Stimulated activated CD4-positive, alpha-beta T cell treated with anti-CD3 and anti-CD28 coated beads, Interleukin-15, amount 100 ng/mL, for 24 hours (primary cell): ENCODE measurements around the gene FUT9.
"Not testable (repeated sequence)": the region's sequence is repeated elsewhere in the genome, so short reads cannot be mapped to it uniquely, and the experiment has no call there.

Experiments used
- DNase-seq: peaks from one replicate; pipeline ENCODE4 v3.0.0-alpha.2; 2020

The FUT9 gene

GRCh38 chr6:96194675-96195074 lies 178.9 kb downstream of the FUT9 start:
- DNase-seq = no peak

DNA sequence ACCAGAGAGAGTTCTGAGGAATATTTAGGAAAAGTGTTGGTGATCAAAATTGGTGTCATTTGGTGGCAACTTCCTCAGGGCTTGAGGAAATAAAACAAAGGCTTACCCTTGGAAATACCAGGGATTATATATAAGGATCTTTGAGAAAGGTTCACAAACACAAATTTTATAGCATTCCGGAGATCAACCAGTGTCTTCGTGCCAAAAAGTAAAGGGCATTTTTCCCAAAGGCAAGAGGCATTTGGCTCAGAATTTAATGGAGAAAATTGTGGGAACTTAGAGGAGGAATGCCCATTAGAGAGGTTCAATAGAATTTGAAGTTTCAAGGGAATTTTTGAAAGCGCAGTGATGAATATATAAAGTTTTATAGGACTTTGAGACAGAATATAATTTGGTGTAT lies 179.5 kb downstream of the FUT9 start:
- no peak for DNase-seq

DNA sequence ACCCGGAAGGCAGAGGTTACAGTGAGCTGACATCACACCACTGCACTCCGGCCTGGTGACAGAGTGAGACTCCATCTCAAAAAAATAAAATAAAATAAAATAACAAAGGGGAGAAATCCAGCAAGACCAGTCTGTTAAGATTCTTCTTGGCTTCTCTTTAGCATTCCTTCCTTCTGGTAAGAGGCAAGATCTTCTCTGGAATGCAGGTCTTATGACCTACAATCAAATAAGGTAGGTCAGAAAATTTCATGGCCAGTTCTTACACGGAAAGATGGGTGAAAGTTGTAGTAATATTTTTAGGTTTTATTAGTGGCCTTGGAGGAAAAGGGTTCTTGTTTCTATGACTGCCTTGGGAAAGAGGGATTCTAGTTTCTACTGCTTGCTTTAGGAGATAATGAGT lies 180.9 kb downstream of the FUT9 start:
- no peak for DNase-seq

GRCh38 chr6:96197241-96197640 lies 181.5 kb downstream of the FUT9 start:
- DNase-seq = no peak

GRCh38 chr6:96202571-96202970 lies 186.8 kb downstream of the FUT9 start:
- no peak for DNase-seq

- DNase-seq = no peak
These were observed 195.6 kb downstream of the FUT9 start for GRCh38 chr6:96211341-96211740.

DNA sequence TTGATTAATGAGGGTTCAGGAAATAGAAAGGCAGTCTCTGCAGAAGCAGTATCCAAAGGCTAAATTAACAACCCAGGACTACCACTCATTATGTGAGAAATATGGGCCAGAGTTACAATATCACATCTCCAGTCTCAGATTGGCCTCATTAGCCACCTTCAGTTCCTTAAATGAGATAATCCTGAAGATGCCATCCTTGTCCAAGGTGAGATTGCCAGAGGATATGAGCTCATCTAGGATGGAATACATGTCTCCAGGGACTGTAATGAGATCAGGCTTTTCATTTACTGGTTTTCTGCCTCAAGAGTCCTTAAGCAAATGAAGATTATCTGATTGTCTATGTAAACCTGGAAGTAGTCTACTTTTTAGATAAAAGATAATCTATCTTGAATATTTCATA lies 196.3 kb downstream of the FUT9 start:
- no peak for DNase-seq

DNA sequence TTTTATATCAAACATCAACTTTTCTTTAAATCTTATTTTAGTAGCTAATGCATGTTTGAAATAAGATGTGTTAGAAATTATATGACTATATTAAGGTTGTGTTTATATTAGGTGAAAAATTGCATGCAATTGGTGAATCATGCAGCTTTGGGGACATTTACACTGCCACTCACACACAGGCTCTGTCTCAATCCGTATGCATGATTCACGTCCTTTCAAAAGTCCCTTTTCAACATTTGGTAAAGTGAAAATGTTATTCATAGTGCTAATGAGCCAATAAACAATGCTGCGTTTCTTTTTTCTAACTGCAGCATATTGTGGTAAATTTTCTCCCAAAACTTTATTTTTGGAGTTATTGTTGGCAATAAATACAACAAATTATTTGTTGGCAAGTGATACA lies 198.0 kb downstream of the FUT9 start:
- no peak for DNase-seq

DNA sequence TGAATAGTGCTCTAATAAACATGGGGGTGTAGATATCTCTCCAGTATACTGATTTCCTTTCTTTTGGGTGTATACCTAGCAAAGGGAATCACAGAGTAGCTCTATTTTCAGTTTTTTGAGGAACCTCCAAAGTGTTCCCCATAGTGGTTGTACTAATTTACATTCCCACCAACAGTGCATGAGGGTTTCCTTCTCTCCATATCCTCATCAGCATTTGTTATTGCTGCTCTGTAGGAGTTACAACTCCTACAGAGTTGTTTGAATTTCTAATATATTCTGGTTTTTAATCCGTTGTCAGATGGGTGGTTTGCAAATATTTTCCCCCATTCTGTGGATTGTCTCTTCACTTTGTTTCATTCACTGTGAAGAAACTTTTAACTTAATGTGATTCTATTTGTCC lies 207.9 kb downstream of the FUT9 start:
- DNase-seq = no peak

DNA sequence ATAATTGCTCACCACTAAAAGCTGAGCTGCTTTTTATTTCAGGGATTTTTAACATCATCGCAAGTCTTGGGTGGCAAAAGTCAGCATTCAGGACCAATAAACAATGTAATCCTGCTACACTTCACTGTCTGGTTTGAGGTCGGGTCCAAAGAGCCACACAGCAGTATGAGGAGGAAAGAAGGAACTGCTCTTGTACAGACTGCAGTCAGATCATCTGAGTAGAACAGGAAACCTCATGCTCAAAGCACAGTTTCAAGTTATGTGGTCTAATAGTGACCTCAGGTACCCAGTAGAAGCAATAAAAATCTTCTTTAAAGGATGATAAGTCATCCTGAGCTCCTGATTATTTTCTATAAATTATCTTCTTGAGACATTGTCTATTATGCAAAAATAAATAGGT lies 211.4 kb downstream of the FUT9 start:
- DNase-seq = no peak

GRCh38 chr6:96234444-96234843 lies 218.7 kb downstream of the FUT9 start:
- no peak for DNase-seq

DNA sequence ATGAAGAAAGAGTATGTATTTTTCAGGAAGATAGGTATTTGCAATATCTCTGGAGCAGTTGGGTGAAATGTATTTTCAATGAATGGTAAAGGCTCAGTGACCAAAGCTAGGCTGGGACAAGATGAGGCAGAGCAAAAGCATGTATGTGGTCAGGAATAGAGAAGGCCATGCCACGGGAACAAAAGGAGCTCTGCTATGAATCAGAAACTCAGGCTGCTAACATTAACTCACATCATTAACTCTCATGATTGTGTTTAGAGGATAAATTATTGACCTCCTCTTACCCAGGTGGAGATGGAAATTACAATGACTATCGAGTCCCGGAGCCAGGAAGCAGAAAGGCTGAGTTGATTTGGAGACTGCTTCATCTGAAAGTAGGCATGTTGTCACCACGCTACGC lies 220.2 kb downstream of the FUT9 start:
- no peak for DNase-seq

- DNase-seq = no peak
These were observed 220.7 kb downstream of the FUT9 start for GRCh38 chr6:96236471-96236870.

DNA sequence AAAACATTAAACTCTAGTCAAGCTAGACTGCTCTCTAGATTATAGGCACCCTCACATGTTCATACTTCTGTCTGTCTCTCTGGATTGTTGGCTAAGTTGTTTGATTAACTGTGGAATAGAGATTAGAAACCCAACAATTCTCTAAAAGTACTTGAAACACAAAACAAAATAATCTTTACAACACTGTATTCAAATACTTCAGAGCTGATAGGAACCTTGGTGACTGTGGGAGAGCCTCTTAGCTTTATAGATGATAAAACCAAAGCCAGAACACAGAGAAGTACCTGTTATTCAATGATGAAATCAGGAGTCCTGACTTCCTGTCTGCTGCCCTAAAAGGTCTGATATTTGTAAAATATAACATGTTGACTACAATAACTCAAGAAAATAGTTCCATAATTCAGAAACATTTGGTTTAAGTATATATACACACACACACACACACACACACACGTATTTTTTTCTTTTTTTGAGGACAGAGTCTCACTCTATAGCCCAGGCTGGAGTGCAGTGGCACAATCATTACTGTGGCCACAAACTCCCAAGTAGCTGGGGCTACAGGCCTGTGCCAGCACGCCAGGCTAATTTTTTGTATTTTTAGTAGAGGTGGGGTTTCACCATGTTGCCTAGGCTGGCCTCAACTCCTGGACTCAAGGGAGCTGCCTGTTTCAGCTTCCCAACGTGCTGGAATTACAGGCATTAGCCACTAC lies 222.0 kb downstream of the FUT9 start:
- no peak for DNase-seq

DNA sequence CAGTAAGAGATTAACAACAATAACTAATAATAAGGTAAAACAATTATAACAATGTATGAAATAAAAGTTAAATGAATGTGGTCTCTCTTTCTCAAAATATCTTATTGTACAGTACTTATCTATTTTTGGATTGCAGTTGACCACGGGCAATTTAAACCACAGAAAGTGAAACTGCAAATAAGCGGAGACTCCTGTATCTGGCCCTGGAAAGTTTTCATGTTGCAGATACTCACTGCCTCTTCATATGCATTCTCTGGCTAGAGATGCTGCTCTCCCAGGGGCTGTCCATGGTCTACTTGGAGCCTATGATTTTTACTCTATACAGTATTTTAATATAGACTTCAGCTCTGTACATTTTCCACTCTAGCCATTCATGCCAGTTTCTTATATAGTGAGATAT lies 230.8 kb downstream of the FUT9 start:
- no peak for DNase-seq

DNA sequence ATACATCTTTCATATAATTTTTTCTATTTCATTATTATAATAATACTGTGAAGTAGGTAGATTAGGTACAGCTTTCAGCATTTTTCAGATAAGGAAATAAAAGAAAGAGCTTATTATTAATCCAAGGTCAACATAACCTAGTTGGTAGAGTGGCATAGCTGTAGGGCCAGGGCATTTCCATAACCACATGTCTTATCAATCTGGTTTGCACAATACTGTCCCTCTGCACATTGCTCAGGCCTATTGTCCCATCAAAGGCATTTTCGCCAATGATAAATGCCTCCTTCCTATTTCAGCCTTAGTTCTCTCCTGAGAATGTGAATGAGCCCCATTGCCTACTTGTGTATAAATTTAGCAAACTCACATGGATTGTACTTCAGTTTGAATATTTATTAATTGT lies 234.0 kb downstream of the FUT9 start:
- no peak for DNase-seq

DNA sequence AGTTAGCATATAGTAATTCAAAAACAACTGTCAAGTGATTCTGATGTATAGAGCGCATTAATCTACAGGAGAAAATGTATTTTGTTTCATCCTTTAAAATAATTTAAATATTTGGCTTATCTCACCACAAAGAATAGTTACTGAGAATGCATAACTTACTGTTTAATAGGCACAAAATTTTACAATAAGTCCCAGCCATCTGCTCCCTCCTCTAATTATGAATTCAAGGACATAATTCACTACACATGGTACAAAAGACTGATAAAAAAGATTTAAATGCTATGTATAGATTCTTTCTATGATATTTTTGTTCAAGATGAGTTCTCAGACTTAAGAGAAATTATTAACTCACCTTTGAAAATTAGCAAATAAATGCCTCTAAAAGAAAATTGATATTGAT lies 242.0 kb downstream of the FUT9 start:
- no peak for DNase-seq

DNA sequence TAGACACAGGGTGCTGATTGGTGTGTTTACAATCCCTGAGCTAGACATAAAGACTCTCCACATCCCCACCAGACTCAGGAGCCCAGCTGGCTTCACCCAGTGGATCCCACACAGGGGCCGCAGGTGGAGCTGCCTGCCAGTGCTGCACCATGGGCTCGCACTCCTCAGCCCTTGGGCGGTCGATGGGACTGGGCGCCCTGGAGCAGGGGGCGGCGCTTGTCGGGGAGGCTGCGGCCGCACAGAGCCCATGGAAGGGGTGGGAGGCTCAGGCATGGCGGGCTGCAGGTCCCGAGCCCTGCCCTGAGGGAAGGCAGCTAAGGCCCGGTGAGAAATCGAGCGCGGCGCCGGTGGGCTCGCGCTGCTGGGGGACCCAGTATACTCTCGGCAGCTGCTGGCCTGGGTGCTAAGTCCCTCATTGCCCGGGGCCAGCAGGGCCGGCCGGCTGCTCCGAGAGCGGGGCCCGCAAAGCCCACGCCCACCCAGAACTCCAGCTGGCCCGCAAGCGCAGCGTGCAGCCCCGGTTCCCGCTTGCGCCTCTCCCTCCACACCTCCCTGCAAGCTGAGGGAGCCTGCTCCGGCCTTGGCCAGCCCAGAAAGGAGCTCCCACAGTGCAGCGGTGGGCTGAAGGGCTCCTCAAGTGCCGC lies 245.1 kb downstream of the FUT9 start:
- DNase-seq = not testable (repeated sequence)
